HK-2 (cell line): ENCODE results near the gene EYS.

Experiments used
- DNase-seq: peaks from one replicate; pipeline ENCODE4 v3.0.0-alpha.2; 2018; ENCODE audit not compliant: unreplicated experiment

Gene EYS

GRCh38 chr6:64143101-64143500, 1563.9 kb downstream of the EYS start:
- no peak for DNase-seq

GRCh38 chr6:64141680-64142079, 1565.3 kb downstream of the EYS start:
- no peak for DNase-seq

- no peak for DNase-seq
These were observed 1578.6 kb downstream of the EYS start for GRCh38 chr6:64128301-64129024.

- DNase-seq, result no peak
These were observed 1583.0 kb downstream of the EYS start for GRCh38 chr6:64123761-64124633.

- DNase-seq, result no peak
These were observed 1584.2 kb downstream of the EYS start for GRCh38 chr6:64122712-64123375.

GRCh38 chr6:64121011-64121565, 1585.9 kb downstream of the EYS start:
- DNase-seq, result no peak

- no peak for DNase-seq
These were observed 1593.3 kb downstream of the EYS start for GRCh38 chr6:64113704-64114103.

GRCh38 chr6:64104051-64104450, 1603.0 kb downstream of the EYS start:
- DNase-seq, result no peak

- DNase-seq, result no peak
These were observed 1603.5 kb downstream of the EYS start for GRCh38 chr6:64103480-64103879.

- DNase-seq, result no peak
These were observed 1606.2 kb downstream of the EYS start for GRCh38 chr6:64100702-64101303.

- DNase-seq, result no peak
These were observed 1616.7 kb downstream of the EYS start for GRCh38 chr6:64090352-64090751.

- no peak for DNase-seq
These were observed 1621.9 kb downstream of the EYS start for GRCh38 chr6:64085126-64085525.

GRCh38 chr6:64084185-64084663, 1622.8 kb downstream of the EYS start:
- DNase-seq, result no peak

GRCh38 chr6:64083261-64083660, 1623.8 kb downstream of the EYS start:
- no peak for DNase-seq

GRCh38 chr6:64081453-64081852, 1625.6 kb downstream of the EYS start:
- DNase-seq, result no peak

- no peak for DNase-seq
These were observed 1632.0 kb downstream of the EYS start for GRCh38 chr6:64074981-64075380.

GRCh38 chr6:64072686-64073085, 1634.3 kb downstream of the EYS start:
- no peak for DNase-seq

GRCh38 chr6:64064919-64065318, 1642.1 kb downstream of the EYS start:
- DNase-seq, result no peak

- DNase-seq, result no peak
These were observed 1643.9 kb downstream of the EYS start for GRCh38 chr6:64062960-64063683.

GRCh38 chr6:64054861-64055260, 1652.2 kb downstream of the EYS start:
- no peak for DNase-seq

- no peak for DNase-seq
These were observed 1656.4 kb downstream of the EYS start for GRCh38 chr6:64050590-64050989.
